Skin epidermis (tissue), 12 donors: ENCODE results near the gene SPR.
"Not testable (repeated sequence)": the region's sequence is repeated elsewhere in the genome, so short reads cannot be mapped to it uniquely, and the experiment has no call there.

Experiments
- H3K27ac ChIP-seq, 21 experiments: fragments of 200-600 bp; sonication (generic) in 11 of 21; one replicate each; pipeline ENCODE4 v1.5.0; 2020; ENCODE audit warnings: mild to moderate bottlenecking in 3 of 21, inconsistent platforms in 2 of 21, moderate library complexity in 2 of 21
- H3K4me3 ChIP-seq, 7 experiments: fragments of 200-600 bp; sonication (generic) in 2 of 7; one replicate each; pipeline ENCODE4 v1.5.0; 2020; ENCODE audit warnings: inconsistent platforms in 2 of 7, mild to moderate bottlenecking in 2 of 7, moderate library complexity in 1 of 7

Gene SPR

DNA sequence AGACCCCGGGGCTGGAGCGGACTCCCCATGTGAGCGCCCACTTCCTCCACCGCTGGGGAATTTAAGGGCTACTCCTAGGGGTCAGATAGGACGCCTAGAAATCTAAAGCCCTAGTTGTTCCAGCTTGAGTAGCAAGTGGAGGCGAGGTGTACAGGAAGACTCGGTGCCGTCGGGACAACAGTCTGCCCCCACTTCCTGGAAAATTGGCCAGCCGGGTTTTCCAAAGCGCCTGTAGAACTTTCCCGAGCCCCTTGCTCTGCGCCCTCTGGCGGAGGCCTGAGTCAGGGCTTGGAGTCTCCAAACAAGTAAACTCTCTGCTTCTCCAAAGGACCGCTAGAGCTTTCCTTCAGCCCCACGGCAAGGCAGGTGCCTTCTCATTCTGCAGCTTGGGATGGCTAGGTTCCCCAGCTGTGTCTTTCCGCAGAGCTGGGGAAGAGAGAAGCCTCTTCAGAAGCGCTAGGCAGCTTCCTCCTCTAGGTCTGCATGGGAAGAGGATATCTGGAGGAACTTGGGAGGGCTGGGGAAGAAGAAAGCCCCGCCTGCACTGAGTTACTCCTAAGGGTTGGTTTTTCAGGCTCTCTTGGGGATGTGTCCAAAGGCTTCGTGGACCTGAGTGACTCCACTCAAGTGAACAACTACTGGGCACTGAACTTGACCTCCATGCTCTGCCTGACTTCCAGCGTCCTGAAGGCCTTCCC is 681 bp downstream of the SPR start:
- peak overlapping the region; percentile 45 to 75 (median 56) for H3K4me3 ChIP-seq
- H3K27ac ChIP-seq: peak overlapping the region in 16 of 21 experiments; percentile 13 to 85 (median 70)

DNA sequence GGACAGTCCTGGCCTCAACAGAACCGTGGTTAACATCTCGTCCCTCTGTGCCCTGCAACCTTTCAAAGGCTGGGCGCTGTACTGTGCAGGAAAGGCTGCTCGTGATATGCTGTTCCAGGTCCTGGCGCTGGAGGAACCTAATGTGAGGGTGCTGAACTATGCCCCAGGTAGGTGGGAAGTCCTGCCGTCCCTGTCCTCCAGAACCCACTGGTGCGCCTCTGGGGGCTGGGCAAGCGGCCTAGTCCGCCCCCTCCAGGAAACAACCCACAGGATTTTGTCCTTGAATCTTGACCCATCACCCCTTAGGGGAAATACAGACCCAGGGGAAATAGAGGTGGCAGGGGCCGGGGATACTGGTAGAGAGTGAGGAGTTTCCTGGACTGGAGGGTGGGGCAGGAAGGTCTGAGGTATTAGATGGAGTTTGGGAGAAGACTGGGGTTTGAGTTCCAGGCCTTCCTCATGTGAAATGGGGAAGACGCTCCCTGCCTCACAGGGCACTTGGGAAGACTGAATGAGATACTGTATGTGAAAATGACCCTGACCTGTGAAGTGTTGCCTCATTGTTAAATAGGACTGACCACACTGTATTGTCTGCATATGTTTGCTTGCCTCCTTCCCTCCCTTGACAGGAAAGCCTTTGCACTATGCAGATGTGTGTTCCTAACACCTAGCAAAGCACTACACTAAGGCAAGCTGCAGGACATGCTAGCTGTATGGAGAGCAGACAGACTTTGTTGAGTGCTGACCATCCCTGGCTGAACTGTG is 1.4 kb downstream of the SPR start:
- H3K27ac ChIP-seq: no peak overlapping the region
- H3K4me3 ChIP-seq: no peak overlapping the region

DNA sequence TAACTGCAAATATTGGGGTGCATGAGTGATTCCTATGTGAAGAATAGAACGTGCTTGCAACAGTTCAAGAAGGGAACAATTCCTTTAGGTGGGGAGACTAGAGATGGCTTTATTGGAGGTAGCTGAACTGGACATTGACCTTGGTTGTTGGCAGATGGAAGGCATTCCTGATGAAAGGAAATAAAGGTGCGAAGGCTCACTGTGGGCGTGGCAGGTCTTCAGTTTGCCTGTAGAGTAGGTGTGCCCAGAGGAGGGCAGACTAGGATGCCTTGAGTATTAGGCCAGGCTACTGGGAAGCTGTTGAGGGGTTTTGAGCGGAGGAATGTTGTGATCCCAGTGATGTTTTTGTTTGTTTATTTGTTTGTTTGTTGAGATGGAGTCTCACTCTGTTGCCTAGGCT is 2.8 kb downstream of the SPR start:
- Histone ChIP-seq H3K4me3 (no peak overlapping the region), H3K27ac (no peak overlapping the region)

DNA sequence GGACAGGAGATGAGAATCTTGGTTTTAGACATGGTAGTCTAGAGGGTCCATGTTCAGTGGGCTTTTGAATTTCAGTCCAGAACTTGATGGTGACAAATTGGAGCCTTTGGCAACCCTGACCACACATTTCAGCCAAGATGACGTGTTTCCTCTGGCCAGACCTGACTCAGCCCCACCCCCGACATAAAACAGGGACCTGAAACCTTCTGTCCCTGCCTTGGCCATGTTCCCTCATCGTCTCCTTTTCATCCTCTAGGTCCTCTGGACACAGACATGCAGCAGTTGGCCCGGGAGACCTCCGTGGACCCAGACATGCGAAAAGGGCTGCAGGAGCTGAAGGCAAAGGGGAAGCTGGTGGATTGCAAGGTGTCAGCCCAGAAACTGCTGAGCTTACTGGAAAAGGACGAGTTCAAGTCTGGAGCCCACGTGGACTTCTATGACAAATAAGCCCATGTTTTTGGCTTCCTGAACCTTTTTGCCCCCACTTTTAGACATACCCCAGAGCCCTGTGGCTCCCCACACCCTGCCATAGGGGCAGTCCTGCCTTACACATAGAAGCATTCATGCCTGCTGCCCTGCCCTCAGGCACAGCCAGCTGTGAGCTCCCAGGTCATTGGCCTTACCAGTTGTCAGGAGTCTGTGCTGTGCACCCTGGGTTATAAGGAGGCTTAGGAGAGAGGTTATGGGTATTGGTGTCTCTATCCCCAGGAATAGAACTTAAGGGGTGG is 4.0 kb downstream of the SPR start:
- Histone ChIP-seq H3K4me3 (no peak overlapping the region), H3K27ac (no peak overlapping the region)

DNA sequence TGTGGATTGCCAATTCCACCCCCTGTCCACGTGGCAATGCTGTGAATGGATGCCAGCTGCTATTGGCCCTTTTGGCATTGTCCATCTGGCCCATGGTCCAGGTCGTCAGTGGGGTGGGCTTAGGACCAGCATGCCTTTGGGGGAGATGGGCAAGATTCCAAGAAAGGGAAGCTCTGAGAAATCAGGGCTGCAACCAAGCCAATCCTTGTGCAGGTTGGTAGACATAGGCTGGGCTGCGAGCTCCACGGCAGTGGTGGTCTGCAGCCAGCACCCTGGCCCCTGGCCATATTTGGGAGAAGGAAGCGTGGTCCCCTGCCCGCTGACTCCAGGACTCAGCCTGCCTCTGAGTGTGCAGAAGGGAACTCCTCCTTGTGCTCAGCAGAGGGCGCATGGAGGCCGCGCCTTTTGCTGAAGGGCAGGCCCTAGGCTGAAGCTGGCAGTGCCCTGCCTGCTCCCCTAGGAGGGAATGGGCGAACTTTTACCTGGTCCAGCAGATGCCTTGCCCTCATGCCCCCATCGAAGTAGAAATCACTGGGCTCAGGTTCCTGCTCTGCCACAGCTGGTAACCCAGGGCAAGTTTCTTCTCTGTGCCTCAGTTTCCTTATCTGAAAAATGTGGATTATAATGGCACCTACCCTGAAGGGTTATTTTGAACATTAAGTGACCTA is 5.4 kb downstream of the SPR start:
- Histone ChIP-seq H3K4me3 (no peak overlapping the region), H3K27ac (no peak overlapping the region)

DNA sequence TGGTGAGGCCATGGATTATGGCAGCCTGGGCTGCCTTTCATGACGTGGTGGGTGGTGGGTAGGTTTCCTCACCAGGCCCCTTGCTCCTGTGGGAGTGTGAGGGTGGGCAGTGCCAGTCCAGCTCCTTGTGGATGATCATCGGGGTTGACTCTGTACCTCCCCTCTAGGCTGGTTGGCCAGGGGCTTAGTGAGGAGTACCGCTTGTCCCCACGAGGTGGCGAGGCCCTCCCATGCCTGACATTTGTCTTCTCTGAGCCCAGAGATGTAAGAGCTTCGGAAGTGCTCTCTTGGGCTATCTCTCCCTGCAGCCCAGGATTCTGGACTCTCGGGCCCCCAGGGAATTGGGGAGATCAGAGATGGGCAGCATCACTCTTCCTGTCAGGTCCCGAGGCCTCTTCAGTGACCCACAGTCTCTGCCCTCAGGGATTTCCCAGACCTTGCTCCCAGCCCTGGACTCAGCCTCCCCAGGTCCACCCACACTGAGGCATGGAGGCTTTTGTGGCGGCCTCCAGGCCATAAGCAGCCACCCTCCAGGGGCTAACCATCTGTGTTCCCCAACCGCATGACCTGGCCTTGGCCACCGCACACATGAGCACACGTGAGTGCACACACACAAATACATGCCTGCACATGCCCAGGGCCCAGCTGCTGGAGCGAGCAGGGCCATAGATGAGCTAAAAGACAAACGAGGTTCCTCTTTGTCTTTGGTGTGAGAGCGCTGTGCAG is 6.5 kb downstream of the SPR start:
- Histone ChIP-seq H3K27ac (no peak overlapping the region), H3K4me3 (no peak overlapping the region)

DNA sequence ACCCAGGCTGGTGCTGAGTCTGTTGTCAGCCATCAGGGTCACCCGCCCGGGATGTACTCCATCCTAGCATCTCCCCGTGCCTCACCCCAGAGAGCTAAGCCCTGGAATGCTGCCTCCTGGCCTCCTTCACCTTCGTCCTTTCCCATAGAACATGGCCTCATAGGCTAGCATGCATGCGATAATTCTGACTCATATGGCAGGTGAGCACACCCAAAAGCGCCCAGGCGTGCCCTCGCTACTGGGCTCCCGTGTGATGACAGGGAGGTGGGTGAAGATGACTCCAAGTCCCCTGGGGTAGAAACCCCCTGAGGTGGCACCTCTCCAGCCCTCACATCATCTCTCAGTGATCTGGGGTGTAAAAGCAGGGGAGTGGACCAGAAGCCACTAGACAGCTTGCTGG is 7.3 kb downstream of the SPR start:
- Histone ChIP-seq H3K4me3 (no peak overlapping the region), H3K27ac (no peak overlapping the region)

DNA sequence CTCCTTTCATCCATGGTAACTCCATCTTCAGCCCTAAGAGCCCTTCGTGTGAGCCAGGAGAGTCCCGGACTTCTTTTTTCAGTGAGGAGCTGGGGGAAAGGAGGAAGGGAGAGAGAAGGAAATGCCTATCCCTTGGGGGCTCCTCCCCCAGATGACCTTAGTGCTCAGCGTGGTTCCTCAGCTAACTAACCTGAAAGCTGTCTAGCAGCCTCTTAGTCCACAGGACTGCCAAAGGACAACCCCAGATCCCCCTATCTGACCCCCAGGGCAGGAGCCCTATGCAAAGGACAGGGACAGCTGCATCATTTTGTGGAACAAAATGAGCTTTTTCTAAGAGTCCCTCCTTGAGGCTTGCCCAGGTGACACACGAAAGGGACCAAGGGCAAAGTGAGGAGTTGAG is 7.9 kb downstream of the SPR start:
- H3K4me3 ChIP-seq: no peak overlapping the region
- no peak overlapping the region for H3K27ac ChIP-seq

DNA sequence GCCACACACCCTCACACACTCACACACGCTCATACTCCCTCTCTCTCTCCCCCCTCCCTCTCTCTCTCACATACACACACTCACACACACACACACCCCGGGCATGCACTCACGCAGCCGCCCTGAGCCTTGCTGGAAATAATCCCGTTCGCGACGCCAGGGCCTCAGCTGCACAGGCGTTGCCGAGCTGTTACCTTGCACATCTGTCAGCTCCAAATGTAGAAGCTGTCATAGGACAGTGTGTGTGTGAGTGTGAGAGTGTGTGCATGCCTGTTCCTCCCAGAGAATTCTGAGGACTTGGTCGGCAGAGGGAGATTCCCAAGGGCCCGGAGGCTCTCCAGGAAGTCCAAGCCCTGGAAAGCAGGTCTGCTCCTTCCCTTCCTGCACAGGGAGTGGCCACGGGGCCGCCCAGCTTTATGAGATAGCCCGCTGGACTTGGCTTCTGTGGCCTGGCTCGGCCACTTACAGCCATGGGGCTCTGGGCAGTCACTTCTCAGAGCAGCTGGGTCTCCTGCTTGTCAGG is 8.6 kb downstream of the SPR start:
- no peak overlapping the region for H3K4me3 ChIP-seq
- H3K27ac ChIP-seq: no peak overlapping the region

DNA sequence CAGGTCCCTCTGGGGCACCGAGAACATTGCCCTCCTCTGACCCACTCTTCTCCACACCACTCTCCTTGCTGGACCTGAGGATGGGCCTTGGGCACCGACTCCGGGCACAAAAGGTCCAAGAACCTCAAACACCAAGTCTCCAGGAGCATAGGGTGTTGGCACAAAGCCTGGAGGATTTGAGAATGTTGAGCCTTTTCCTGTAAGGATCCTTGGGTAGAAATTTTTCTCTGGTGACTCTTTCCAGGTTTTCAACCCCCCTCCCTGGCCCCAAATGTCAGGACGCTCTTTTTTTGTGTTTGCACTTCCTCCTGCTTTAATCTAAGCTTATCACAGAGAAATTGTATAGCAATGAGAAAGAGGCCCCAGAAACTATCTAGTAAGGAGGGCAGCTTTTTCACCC is 9.2 kb downstream of the SPR start:
- Histone ChIP-seq H3K4me3 (no peak overlapping the region), H3K27ac (no peak overlapping the region)

DNA sequence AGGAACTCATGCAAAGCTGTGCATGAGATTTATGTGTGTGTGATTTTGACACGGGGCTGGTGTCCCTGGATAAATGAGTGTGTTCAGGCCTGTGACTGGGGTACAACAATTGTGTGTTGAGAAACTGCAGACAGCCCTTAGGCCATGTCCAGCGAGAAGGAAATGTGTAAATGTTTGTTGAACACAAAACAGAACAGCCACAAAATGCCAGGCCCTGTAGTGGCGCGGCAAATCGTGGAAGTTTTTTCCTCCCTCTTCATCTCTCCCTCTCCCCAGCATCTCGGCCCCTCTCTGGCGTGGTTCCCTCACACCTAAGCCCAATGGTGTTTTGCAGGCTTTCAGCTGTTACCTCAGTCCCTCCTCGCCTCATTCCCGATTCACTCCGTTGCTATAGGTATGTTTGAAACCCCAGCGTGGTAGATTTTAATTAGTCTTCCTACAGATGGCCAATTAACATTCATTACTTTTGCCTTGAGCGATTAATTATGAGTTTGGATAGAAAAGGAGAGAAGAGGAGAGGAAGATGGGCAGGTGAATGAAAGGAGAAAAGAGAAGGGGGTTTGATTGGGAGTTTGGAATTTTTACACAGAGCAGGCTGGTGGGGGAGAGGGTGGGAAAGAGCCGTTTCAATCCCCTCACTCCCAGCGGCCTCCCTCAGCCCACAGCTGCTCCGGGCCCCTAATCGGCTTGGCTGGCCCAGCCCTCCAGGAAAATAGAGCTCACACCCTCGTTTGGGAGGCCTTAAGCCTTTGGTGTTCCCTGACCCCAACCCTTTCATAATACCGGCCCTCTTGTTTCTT is 10.8 kb downstream of the SPR start:
- no peak overlapping the region for H3K4me3 ChIP-seq

DNA sequence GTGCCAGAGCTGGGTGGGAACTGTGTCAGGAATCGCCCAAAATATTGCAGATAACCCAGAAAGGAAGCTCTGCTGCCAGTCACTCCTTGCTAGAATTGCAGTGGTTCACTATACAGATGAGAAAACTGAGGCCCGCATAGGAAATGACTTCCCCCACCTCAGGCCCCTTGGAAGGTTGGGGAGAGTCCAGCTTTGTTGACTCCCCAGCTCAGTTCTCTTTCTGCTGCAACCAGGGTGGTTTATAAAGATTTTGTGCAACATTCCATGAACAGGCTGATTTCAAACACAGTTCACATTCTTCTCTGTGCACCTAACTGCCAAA is 11.3 kb downstream of the SPR start:
- no peak overlapping the region for H3K27ac ChIP-seq
- H3K4me3 ChIP-seq: no peak overlapping the region

More for the DNA sequence above, 10.8 kb downstream of the SPR start:
- no peak overlapping the region for H3K27ac ChIP-seq

DNA sequence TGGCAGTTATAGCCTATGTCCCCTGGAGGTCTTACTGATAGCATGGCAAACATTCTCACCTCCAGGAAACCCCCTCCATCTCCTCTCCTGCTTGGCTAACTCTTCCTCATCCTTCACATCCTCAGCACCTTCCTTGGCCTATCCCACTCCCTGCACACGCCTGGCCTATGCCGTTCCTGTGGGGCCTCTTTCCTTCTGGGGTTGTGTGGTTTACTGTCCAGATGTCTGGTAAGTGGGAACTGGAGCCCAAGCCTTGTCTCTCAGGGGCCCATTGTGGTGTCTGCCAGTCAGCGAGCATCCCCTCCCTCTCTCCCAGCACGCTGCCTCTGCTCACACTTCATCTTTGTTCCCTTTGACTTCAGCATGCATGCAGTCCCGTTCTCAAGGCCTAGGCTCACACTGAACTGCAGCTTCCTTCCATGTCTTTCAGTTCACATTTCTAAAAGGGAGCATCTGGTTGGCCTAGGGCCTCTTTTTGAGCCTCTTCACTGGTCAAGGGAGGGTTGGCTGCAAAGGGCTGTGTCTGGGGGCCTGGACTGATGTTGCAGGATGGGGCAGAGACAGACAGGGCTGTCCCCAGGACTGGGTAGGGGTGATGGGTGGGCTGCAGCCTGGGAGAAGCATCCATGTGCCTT is 13.1 kb downstream of the SPR start:
- H3K27ac ChIP-seq: no peak overlapping the region
- H3K4me3 ChIP-seq: no peak overlapping the region

DNA sequence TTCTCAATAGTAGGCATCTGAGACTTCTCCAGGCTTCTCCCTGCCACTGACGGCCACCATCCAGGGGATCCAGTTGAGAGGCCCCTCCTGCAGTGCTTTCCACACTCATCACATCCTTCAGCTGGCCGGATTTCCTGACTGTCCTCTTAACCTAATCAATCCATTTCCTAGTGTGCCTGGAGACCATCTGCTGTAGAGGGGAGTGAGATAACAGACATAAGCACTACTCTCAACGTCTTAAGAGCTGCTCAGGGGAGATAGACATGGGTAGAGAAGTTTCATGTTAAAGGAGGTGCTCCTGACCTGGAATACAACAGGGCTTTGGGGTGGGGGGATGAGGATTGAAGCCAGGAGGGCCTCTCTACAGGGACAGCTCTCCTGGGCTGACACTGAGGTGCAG is 14.2 kb downstream of the SPR start:
- H3K27ac ChIP-seq: no peak overlapping the region
- H3K4me3 ChIP-seq: no peak overlapping the region

DNA sequence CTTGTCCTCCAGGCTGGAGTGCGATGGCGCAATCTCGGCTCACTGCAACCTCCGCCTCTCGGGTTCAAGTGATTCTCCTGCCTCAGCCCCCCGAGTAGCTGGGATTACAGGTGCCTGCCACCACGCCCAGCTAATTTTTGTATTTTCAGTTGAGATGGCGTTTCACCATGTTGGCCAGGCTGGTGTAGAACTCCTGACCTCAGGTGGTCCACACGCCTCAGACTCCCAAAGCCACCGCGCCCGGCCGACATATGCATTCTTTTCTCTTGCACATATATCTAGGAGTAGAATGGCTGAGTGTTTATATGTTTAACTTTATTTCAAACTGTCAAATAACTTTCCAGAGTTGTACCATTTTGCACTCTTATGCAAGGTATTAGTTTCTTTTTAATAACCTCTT is 20.2 kb downstream of the SPR start:
- not testable (repeated sequence) for H3K4me3 ChIP-seq, H3K27ac ChIP-seq

DNA sequence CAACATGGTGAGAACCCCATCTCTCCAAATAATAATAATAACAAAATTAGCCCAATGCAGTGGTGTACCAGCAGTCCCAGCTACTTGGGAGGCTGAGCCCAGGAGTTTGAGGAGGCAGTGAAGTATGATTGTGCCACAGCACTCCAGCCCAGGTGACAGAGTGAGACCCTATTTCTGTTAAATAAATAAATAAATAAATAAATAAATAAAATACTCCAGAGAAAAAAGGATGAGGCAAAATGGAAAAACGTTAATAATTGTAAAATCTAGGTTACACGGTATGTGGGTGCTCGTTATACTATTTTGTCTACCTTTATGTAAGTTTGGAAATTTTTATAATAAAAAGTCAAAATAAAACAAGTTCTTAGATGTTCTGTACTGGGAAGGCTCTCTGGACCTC is 21.5 kb downstream of the SPR start:
- H3K27ac ChIP-seq: no peak overlapping the region

DNA sequence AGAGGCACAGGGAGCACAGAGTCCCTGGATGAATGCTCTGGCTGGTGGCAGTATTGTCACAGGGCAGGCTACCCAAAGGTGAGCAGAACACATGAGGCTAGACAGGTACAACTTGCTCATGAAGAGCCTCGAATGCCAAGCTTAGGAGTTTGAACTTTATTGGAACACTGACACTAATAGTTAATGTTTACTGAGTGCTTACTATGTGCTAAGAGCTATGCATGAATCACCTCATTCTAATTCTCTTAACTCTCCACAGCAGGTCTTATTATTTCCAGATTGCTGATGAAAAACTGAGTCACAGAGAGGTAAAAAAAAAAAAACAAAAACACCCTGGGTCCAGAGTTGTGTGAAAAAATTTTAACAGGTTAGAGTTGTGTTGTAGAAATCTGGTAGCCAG is 24.0 kb downstream of the SPR start:
- H3K4me3 ChIP-seq: no peak overlapping the region
- H3K27ac ChIP-seq: no peak overlapping the region

More for the DNA sequence above, 21.5 kb downstream of the SPR start:
- H3K4me3 ChIP-seq: no peak overlapping the region

DNA sequence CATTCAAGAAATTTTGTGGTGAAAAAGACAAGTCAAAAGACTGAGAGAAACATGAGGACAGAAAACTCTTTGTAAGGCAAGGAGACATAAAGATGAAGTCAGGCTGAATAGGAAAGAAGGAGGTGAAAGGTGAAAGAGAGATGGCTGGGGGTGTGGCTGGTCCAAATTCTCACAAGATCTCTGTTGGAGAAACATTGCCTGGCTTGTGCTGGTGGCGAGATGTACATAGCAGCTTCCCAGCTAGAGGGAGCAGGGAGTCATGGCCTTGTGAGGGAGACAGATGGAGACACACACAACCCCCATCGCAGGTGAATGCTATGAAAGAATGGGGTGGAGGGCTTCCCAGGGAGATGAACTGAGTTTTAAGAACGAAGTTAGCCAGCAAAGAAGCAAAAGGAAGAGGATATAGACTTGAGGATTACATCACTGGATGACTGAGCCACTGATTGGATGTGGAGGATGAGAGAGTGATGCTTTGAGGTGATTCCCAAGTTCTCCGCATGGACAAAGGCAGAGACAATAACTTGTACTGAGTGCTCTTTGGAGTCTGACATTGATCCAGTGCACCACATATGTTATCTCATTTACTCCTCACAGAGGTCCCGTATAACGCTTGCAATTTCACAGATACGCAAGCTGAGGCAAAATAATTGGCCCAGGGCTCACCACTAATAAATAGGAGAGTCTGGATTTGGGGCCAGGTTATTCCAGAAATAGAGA is 26.4 kb downstream of the SPR start:
- H3K27ac ChIP-seq: no peak overlapping the region

More for the DNA sequence above, 26.4 kb downstream of the SPR start:
- no peak overlapping the region for H3K4me3 ChIP-seq
